Activated CD4-positive, CD25-positive, alpha-beta regulatory T cell (primary cell): ENCODE measurements around the gene ABHD2.

ENCODE experiments used
- DNase-seq, 4 experiments: peaks; one replicate each; lab custom pipeline; 2025; lab: John Stamatoyannopoulos, UW

ABHD2 gene

GRCh38 chr15:89099968-89100367, 11.7 kb downstream of the ABHD2 start:
- DNase-seq: no peak

GRCh38 chr15:89101302-89102193, 13.3 kb downstream of the ABHD2 start:
- no peak for DNase-seq

- DNase-seq: no peak
These were observed 15.4 kb downstream of the ABHD2 start for GRCh38 chr15:89103481-89104171.

- no peak for DNase-seq
These were observed 15.9 kb downstream of the ABHD2 start for GRCh38 chr15:89104172-89104564.

- no peak for DNase-seq
These were observed 16.9 kb downstream of the ABHD2 start for GRCh38 chr15:89105147-89105546.

- no peak for DNase-seq
These were observed 17.9 kb downstream of the ABHD2 start for GRCh38 chr15:89106200-89106599.

- DNase-seq: no peak
These were observed 19.7 kb downstream of the ABHD2 start for GRCh38 chr15:89107984-89108383.

GRCh38 chr15:89108835-89109234, 20.6 kb downstream of the ABHD2 start:
- DNase-seq: no peak

- no peak for DNase-seq
These were observed 21.0 kb downstream of the ABHD2 start for GRCh38 chr15:89109238-89109637.

- DNase-seq: no peak
These were observed 21.8 kb downstream of the ABHD2 start for GRCh38 chr15:89110060-89110459.

- no peak for DNase-seq
These were observed 23.1 kb downstream of the ABHD2 start for GRCh38 chr15:89111352-89111751.

- no peak for DNase-seq
These were observed 23.7 kb downstream of the ABHD2 start for GRCh38 chr15:89111961-89112340.

GRCh38 chr15:89112341-89112971, 24.2 kb downstream of the ABHD2 start:
- DNase-seq: no peak

GRCh38 chr15:89113296-89114024, 25.2 kb downstream of the ABHD2 start:
- no peak for DNase-seq

GRCh38 chr15:89114990-89115389, 26.7 kb downstream of the ABHD2 start:
- no peak for DNase-seq

- DNase-seq: no peak
These were observed 27.3 kb downstream of the ABHD2 start for GRCh38 chr15:89115547-89115946.

GRCh38 chr15:89116404-89116803, 28.1 kb downstream of the ABHD2 start:
- DNase-seq: no peak

- no peak for DNase-seq
These were observed 29.5 kb downstream of the ABHD2 start for GRCh38 chr15:89117790-89118189.

- DNase-seq: no peak
These were observed 30.3 kb downstream of the ABHD2 start for GRCh38 chr15:89118481-89118989.

- no peak for DNase-seq
These were observed 31.5 kb downstream of the ABHD2 start for GRCh38 chr15:89119489-89120478.
